AG09319 (cell line): ENCODE measurements around the gene ASB15.

ENCODE experiments used
- DNase-seq: peaks from one replicate; pipeline ENCODE4 v3.0.0-alpha.2; 2010; ENCODE audit warnings: low read depth; ENCODE audit errors: extremely low read depth
- TF ChIP-seq, protein P1 (sequence below): IDR thresholded peaks from 2 replicates; pipeline ENCODE4 v1.5.1; 2011; ENCODE audit warnings: low read depth, mild to moderate bottlenecking, inconsistent platforms, low read length, moderate library complexity

Gene ASB15

DNA sequence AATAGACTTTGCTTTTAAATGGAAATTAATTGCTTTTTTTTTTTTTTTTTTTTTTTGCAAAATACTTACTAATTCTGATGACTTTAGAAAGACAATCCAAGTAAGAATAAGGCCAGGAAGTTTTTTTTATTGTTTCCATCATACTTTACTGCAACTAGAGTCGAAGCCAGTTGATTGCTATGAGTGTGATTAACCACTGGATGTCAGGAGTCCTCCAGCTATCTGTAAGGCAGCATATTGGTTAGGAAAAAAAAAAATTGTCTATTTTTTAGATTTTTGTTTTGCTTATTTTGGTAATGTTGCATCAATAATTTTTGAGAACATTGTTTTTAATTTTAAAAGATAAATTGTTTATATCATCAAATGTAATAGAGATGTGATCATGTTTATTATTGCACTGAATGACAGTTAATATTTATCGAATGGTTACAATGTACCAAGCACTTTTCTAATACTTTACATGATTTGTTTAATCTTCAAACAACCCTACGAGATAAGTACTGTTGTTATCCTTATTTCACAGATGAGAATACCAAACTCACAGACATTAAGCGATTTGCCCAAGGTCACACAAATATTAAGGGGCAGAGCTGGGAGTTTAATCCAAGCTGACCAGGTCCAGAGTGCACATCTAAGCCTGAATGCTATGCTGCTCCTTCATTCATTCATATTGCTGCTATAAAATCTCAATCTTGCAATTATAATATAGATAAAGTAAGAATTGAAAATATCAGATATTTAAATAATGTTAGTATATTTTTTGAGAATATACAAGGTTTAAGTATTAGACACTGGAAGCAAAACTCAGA, 34.1 kb downstream of the ASB15 start:
- DNase-seq, result no peak
- TF ChIP-seq, protein P1, sequence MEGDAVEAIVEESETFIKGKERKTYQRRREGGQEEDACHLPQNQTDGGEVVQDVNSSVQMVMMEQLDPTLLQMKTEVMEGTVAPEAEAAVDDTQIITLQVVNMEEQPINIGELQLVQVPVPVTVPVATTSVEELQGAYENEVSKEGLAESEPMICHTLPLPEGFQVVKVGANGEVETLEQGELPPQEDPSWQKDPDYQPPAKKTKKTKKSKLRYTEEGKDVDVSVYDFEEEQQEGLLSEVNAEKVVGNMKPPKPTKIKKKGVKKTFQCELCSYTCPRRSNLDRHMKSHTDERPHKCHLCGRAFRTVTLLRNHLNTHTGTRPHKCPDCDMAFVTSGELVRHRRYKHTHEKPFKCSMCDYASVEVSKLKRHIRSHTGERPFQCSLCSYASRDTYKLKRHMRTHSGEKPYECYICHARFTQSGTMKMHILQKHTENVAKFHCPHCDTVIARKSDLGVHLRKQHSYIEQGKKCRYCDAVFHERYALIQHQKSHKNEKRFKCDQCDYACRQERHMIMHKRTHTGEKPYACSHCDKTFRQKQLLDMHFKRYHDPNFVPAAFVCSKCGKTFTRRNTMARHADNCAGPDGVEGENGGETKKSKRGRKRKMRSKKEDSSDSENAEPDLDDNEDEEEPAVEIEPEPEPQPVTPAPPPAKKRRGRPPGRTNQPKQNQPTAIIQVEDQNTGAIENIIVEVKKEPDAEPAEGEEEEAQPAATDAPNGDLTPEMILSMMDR, result peak; percentile 62

DNA sequence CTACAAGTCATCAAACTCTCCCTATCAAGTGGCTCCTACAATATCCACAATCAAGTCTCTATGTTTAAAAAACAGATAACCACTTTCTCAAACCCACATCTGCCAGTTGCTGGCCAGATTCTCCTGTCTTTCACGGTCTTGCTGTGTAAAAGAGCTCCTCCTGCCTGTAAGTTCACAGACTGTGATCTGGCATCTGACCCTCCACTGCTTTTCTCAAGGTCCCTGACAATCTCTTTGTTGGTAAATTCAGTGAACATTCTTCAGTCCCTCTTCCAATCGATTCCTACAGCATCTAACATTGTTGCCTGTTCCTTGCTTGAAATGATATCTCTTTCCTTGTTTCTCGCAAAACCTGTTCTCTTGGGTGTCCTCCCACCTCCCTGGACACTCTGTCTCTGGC, 35.6 kb downstream of the ASB15 start:
- TF ChIP-seq, protein P1, result no peak; the same call in 1 of the 2 replicates

DNA sequence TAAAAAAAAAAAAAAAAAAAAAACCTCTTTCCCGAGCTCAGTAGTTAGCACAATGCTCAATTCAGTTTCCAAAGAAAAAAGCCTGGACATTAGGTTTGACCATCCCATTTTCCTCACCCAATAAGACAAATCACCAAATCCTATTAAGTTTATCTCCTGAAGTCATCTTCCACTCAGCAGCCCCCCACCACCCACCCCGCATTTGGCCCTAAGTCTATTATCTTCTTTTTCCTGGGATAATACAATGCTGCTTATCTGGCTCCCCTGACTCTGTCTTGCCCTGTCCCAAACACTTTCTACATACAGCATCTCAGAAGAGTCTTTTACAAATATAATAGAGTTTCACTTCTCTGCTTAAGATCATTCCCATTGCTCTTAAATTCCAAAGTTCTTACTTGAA, 36.3 kb downstream of the ASB15 start:
- no peak for DNase-seq
- TF ChIP-seq, protein P1, result no peak

More for the DNA sequence above, 35.6 kb downstream of the ASB15 start:
- no peak for DNase-seq

DNA sequence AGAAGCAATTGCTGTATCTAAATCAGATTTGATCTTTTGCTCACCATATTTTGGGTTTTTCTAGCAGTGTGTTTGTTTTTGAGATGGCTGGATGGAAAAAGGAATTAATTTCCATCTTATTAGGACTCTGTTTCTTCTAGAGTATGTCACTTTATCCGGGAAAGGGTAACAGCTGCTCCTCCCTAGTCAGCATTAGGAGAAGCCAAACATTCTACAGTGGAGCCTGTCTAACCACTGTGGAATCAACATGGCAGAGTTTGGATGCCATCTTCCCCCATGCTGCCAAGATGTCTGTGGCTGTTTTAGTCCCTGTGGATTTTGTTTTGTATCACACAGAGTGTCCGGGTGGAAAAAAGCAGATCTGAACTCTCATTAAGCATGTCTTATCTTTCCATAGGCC, 38.0 kb downstream of the ASB15 start:
- TF ChIP-seq, protein P1, result no peak

DNA sequence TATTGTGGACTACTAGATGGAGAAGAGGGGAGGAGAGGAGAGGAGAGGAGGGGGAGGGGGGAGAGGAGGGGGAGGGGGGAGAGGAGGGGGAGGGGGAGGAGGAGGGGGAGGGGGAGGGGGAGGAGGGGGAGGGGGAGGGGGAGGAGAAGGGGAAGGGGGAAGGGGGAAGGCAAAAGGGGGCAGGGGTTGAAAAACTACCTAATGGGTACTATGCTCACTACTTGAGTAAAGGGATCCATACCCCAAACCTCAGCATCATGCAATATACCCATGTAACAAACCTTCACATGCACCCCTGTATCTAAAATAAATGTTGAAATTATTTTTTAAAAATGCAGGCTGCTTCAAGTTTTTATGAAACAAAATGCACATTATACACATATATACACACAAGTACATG, 39.0 kb downstream of the ASB15 start:
- TF ChIP-seq, protein P1, result no peak
- DNase-seq, result no peak

More for the DNA sequence above, 38.0 kb downstream of the ASB15 start:
- no peak for DNase-seq

DNA sequence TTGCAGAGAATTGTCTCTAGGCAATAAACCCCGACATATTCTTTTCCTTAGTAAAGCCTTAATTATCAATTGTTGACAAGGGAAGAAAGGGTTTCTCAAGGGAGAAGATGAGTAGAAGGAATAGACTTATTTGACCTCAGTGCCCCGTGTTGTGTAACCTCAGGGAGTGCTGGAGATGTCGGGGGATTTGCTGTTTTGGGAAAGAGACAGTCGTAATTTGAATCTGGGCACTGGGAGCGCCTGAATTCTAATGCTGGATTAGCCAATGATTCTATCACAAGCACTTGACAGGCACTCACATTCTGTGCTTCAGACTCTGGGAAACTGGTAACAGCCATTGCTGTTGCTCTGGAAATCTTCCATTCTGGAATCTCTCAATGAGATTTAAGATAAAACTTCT, 40.3 kb downstream of the ASB15 start:
- DNase-seq, result no peak
- TF ChIP-seq, protein P1, result no peak
